ENCODE data around the gene DCPS.

- TF ChIP-seq MAZ (IDR thresholded peaks at IDR 0.05; ENCODE audit: borderline replicate concordance, low read depth, low read length) (no peak), POLR2A (IDR thresholded peaks at IDR 0.05; ENCODE audit: low read depth, low read length) (no peak), RCOR1 (IDR thresholded peaks at IDR 0.05; ENCODE audit: insufficient replicate concordance, low read length) (no peak), RFX5 (IDR thresholded peaks at IDR 0.05; ENCODE audit: low read depth, low read length) (no peak), MAFK (IDR thresholded peaks at IDR 0.05; ENCODE audit: low read depth, low read length) (peak; percentile 19), MXI1 (IDR thresholded peaks at IDR 0.05; ENCODE audit: borderline replicate concordance, low read depth, low read length) (no peak), RAD21 (IDR thresholded peaks at IDR 0.05; ENCODE audit: low read length) (no peak)
- TF ChIP-seq, protein P1, sequence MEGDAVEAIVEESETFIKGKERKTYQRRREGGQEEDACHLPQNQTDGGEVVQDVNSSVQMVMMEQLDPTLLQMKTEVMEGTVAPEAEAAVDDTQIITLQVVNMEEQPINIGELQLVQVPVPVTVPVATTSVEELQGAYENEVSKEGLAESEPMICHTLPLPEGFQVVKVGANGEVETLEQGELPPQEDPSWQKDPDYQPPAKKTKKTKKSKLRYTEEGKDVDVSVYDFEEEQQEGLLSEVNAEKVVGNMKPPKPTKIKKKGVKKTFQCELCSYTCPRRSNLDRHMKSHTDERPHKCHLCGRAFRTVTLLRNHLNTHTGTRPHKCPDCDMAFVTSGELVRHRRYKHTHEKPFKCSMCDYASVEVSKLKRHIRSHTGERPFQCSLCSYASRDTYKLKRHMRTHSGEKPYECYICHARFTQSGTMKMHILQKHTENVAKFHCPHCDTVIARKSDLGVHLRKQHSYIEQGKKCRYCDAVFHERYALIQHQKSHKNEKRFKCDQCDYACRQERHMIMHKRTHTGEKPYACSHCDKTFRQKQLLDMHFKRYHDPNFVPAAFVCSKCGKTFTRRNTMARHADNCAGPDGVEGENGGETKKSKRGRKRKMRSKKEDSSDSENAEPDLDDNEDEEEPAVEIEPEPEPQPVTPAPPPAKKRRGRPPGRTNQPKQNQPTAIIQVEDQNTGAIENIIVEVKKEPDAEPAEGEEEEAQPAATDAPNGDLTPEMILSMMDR (conservative IDR thresholded peaks at IDR 0.05; ENCODE audit: low read depth, low read length): no peak
Observed at GRCh38 chr11:126284829-126285228, 19.0 kb upstream of the DCPS start.

All from IMR-90 (cell line).